RWPE1 (cell line): ENCODE results near the gene PPOX.

ENCODE experiments used
- CTCF ChIA-PET: fragments of 350-600 bp; sonication (Branson Sonifier 250); formaldehyde crosslinking; extraction: SDS; loops from one replicate; lab custom pipeline; 2021; lab: Yijun Ruan, JAX
- POLR2A ChIA-PET: fragments of 400-600 bp; formaldehyde crosslinking; extraction: SDS; loops from one replicate; lab custom pipeline; 2020; ENCODE audit warnings: antibody characterized with exemption; ENCODE audit not compliant: low non-redundant PET; lab: Yijun Ruan, JAX
- DNase-seq: peaks from one replicate; pipeline ENCODE4 v3.0.0; 2012; ENCODE audit warnings: low spot score
- H3K27ac ChIP-seq: fragments of 450-650 bp; 2 replicates; pipeline ENCODE4 v1.5.1; 2017
- TF ChIP-seq, protein P1 (sequence below): fragments of 450-650 bp; conservative IDR thresholded peaks from 2 replicates; pipeline ENCODE4 v1.5.1; 2017; ENCODE audit warnings: low read depth, mild to moderate bottlenecking

PPOX gene

GRCh38 chr1:161219078-161219892 lies 53.1 kb downstream of the PPOX start:
- TF ChIP-seq, protein P1, sequence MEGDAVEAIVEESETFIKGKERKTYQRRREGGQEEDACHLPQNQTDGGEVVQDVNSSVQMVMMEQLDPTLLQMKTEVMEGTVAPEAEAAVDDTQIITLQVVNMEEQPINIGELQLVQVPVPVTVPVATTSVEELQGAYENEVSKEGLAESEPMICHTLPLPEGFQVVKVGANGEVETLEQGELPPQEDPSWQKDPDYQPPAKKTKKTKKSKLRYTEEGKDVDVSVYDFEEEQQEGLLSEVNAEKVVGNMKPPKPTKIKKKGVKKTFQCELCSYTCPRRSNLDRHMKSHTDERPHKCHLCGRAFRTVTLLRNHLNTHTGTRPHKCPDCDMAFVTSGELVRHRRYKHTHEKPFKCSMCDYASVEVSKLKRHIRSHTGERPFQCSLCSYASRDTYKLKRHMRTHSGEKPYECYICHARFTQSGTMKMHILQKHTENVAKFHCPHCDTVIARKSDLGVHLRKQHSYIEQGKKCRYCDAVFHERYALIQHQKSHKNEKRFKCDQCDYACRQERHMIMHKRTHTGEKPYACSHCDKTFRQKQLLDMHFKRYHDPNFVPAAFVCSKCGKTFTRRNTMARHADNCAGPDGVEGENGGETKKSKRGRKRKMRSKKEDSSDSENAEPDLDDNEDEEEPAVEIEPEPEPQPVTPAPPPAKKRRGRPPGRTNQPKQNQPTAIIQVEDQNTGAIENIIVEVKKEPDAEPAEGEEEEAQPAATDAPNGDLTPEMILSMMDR = no peak
- ChIA-PET CTCF (interaction anchor here (0.5 to 1.0 kb wide), 3 partner anchors 9 to 168 kb away, joined by 3 to 4 read pairs (median 3); no protein-coding TSS in a partner anchor), POLR2A (interaction anchor here (0.6 to 0.7 kb wide), 2 partner anchors 33 to 1956 kb away, joined by 3 to 4 read pairs; no protein-coding TSS in a partner anchor)
- no peak for DNase-seq
- no peak overlapping the region for H3K27ac ChIP-seq

GRCh38 chr1:161220002-161220401 lies 53.8 kb downstream of the PPOX start:
- ChIA-PET POLR2A (interaction anchor here (0.6 to 0.7 kb wide), 2 partner anchors 32 to 1955 kb away, joined by 3 to 4 read pairs; no protein-coding TSS in a partner anchor), CTCF (interaction anchor here (0.6 kb wide), 1 partner anchor 168 kb away, joined by 4 read pairs; no protein-coding TSS in a partner anchor)
- H3K27ac ChIP-seq = no peak overlapping the region
- no peak for DNase-seq
- TF ChIP-seq, protein P1 = no peak
